ENCODE data around the gene RANBP10. TPM values are rescaled to one million over a fixed set of nuclear protein-coding genes. Genes with fewer than 3 reads are reported as not detected.

RANBP10 gene
- total and polyA plus RNA-seq, 2 of the 13 experiments (the other 11 are each of a cell fraction or from before 2014, with no cell fraction given): 9.2 to 22.7 TPM

DNA sequence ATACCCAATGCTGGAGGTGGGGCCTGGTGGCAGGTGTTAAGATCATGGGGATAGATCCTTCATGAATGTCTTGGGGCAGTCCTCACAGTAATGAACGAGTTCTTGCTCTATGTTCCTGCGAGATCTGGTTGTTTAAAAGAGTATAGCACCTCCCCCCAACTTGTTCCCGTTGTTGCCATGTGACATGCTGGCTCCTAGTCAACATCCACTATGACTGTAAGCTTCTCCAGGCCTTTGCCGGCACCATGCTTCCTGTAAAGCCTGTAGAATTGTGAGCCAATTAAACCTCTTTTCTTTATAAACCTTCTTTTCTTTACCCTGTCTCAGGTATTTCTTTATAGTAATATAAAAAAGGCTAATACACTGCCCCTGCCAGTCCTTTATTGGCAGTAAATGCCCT, 33.3 kb downstream of the RANBP10 start (continued):
- TF ChIP-seq, protein P1, sequence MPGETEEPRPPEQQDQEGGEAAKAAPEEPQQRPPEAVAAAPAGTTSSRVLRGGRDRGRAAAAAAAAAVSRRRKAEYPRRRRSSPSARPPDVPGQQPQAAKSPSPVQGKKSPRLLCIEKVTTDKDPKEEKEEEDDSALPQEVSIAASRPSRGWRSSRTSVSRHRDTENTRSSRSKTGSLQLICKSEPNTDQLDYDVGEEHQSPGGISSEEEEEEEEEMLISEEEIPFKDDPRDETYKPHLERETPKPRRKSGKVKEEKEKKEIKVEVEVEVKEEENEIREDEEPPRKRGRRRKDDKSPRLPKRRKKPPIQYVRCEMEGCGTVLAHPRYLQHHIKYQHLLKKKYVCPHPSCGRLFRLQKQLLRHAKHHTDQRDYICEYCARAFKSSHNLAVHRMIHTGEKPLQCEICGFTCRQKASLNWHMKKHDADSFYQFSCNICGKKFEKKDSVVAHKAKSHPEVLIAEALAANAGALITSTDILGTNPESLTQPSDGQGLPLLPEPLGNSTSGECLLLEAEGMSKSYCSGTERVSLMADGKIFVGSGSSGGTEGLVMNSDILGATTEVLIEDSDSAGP (CRISPR knock-in tag; IDR thresholded peaks at IDR 0.05; ENCODE audit: borderline replicate concordance): no peak
- TF ChIP-seq, protein P2, sequence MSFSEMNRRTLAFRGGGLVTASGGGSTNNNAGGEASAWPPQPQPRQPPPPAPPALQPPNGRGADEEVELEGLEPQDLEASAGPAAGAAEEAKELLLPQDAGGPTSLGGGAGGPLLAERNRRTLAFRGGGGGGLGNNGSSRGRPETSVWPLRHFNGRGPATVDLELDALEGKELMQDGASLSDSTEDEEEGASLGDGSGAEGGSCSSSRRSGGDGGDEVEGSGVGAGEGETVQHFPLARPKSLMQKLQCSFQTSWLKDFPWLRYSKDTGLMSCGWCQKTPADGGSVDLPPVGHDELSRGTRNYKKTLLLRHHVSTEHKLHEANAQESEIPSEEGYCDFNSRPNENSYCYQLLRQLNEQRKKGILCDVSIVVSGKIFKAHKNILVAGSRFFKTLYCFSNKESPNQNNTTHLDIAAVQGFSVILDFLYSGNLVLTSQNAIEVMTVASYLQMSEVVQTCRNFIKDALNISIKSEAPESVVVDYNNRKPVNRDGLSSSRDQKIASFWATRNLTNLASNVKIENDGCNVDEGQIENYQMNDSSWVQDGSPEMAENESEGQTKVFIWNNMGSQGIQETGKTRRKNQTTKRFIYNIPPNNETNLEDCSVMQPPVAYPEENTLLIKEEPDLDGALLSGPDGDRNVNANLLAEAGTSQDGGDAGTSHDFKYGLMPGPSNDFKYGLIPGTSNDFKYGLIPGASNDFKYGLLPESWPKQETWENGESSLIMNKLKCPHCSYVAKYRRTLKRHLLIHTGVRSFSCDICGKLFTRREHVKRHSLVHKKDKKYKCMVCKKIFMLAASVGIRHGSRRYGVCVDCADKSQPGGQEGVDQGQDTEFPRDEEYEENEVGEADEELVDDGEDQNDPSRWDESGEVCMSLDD (CRISPR knock-in tag; IDR thresholded peaks at IDR 0.05; ENCODE audit: borderline replicate concordance): no peak
- TF ChIP-seq, protein P3, sequence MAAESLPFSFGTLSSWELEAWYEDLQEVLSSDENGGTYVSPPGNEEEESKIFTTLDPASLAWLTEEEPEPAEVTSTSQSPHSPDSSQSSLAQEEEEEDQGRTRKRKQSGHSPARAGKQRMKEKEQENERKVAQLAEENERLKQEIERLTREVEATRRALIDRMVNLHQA (CRISPR knock-in tag; IDR thresholded peaks at IDR 0.05): no peak
- TF ChIP-seq ZNF891 (CRISPR knock-in tag; IDR thresholded peaks at IDR 0.05) (no peak), HNRNPLL (IDR thresholded peaks at IDR 0.05; ENCODE audit: low read depth, low read length, poor library complexity, severe bottlenecking) (no peak), TBP (CRISPR knock-in tag; IDR thresholded peaks at IDR 0.05) (no peak)

DNA sequence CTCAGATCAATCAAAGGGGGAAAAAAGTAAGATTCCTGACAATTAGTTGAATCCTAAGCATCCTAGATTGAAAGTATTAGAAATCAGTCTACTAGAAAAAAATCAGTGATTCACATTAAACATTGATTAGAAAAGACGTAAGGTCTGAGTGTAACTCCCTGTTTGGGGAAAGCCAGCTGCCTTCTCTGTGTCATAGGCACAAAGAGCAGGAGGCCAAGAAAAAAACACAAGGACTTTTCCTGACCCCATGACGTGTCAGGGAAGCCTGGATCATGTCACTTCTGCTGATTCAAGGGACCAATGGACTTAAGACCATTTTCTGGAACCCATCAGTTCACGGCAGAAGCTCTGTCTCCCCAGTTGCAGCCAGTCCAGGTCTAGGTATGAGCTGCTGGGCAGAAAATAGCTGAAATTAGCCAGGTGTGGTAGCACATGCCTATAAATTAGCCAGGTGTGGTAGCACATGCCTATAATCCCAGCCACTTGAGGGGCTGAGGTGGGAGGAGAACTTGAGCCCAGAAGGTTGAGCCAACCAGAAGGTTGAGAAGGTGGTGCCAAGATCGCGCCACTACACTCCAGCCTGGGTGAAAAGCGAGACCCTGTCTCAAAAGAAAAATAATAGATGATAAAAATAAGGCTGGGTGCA, 35.9 kb downstream of the RANBP10 start:
- H2AFZ ChIP-seq (ENCODE audit: low read length): no peak overlapping the region
- ATAC-seq: no peak
- in situ Hi-C loops (cut with HindIII; ENCODE audit: extremely low pct_ligation_motif_present, low pct_unique_long_range_greater_than_20kb) (no loop called here), intact Hi-C loops (cut with micrococcal nuclease; ENCODE audit: unreplicated experiment) (no loop called here)
- H3K4me2 ChIP-seq (ENCODE audit: low read depth, low read length): no peak overlapping the region
- 95% methylated on average over 6 of the region's 6 CpGs for WGBS (ENCODE audit: low lambda C conversion rate)
- no peak overlapping the region for H3K9ac ChIP-seq (ENCODE audit: insufficient read depth, low read depth, low read length)
- no TSS peak for BruUV-seq (replicated peaks)
- peaks cover 9% of the 10 kb centered on the region for H3K79me2 ChIP-seq (ENCODE audit: insufficient read depth, low read length)
- H3K9me3 ChIP-seq (ENCODE audit: low read length): peaks cover 3% of the 10 kb centered on the region; the same call in 1 of the 2 replicates
- H3K36me3 ChIP-seq (replicated peaks in 1 of 2; ENCODE audit: control insufficient read depth in 1 of 2, insufficient read depth in 2 of 2, low read length in 2 of 2): peaks cover 2 to 32% of the 10 kb centered on the region in 2 experiments; a peak in 4 of 5 replicates
- CTCF ChIA-PET (ENCODE audit: low intra/inter-chr PET ratio, low total read pairs): no interaction called here
- H3K4me1 ChIP-seq (ENCODE audit: insufficient read depth, low read length): peaks cover 18% of the 10 kb centered on the region
- no peak overlapping the region for H3K27ac ChIP-seq (ENCODE audit: extremely low read length, insufficient read depth, low read length)
- no peak for DNase-seq (ENCODE audit: low spot score)
- H4K20me1 ChIP-seq (ENCODE audit: insufficient read depth, low read length): peaks cover 8% of the 10 kb centered on the region
- peak; percentile 23 for FAIRE-seq
- H3K27me3 ChIP-seq (ENCODE audit: control insufficient read depth in 1 of 2, insufficient read depth in 2 of 2, low read length in 2 of 2): no peaks in the 10 kb centered on the region
- no peak overlapping the region for H3K4me3 ChIP-seq (replicated peaks in 1 of 3; ENCODE audit: insufficient read depth in 1 of 3, low read depth in 2 of 3, low read length in 3 of 3)
- POLR2A ChIA-PET: no interaction called here
- TF ChIP-seq HMG20B (CRISPR knock-in tag; conservative IDR thresholded peaks at IDR 0.05) (no peak), ZNF577 (CRISPR knock-in tag; IDR thresholded peaks at IDR 0.05; ENCODE audit: borderline replicate concordance, low read depth) (no peak), NR3C1 (CRISPR knock-in tag; IDR thresholded peaks at IDR 0.05) (no peak), ZBTB20 (CRISPR knock-in tag; IDR thresholded peaks at IDR 0.05; ENCODE audit: borderline replicate concordance, low read depth) (0 out of 2 replicates have a peak, but pooled peaks have one; percentile 22), ZNF3 (CRISPR knock-in tag; IDR thresholded peaks at IDR 0.05) (no peak), ZNF776 (CRISPR knock-in tag; IDR thresholded peaks at IDR 0.05) (no peak), ZNF12 (CRISPR knock-in tag; IDR thresholded peaks at IDR 0.05) (no peak), YEATS2 (CRISPR knock-in tag; IDR thresholded peaks at IDR 0.05; ENCODE audit: borderline replicate concordance) (no peak), NONO (IDR thresholded peaks at IDR 0.05) (no peak), NONO (CRISPR knock-in tag; conservative IDR thresholded peaks at IDR 0.05) (no peak)
- TF ChIP-seq, protein P4, sequence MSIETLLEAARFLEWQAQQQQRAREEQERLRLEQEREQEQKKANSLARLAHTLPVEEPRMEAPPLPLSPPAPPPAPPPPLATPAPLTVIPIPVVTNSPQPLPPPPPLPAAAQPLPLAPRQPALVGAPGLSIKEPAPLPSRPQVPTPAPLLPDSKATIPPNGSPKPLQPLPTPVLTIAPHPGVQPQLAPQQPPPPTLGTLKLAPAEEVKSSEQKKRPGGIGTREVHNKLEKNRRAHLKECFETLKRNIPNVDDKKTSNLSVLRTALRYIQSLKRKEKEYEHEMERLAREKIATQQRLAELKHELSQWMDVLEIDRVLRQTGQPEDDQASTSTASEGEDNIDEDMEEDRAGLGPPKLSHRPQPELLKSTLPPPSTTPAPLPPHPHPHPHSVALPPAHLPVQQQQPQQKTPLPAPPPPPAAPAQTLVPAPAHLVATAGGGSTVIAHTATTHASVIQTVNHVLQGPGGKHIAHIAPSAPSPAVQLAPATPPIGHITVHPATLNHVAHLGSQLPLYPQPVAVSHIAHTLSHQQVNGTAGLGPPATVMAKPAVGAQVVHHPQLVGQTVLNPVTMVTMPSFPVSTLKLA (IDR thresholded peaks at IDR 0.05): peak; percentile 95

All from HepG2 (cell line).